Uterus (tissue), 4 donors: ENCODE measurements around the gene OR1E2. TPM values are rescaled to one million over a fixed set of nuclear protein-coding genes. Genes with fewer than 3 reads are reported as not detected.
"Not testable (repeated sequence)": the region's sequence is repeated elsewhere in the genome, so short reads cannot be mapped to it uniquely, and the experiment has no call there.

Experiments
- DNase-seq, 2 donors: peaks; one replicate each; pipeline ENCODE4 v3.0.0-alpha.2; 2019 to 2020
- H3K27ac ChIP-seq, 2 donors: fragments of 200-600 bp; sonication (generic); 1 replicate in 1 of 2; 2 replicates in 1 of 2; pipeline ENCODE4 v1.5.1; 2016 to 2018
- H3K27me3 ChIP-seq, 2 donors: fragments of 200-600 bp; sonication (generic); one replicate each; pipeline ENCODE4 v1.5.1; 2018 to 2019; ENCODE audit warnings: control low read depth in 1 of 2
- H3K36me3 ChIP-seq, 2 donors: fragments of 200-600 bp; sonication (generic); one replicate each; pipeline ENCODE4 v1.5.1; 2019; ENCODE audit warnings: control low read depth in 1 of 2
- H3K4me1 ChIP-seq, 2 donors: fragments of 200-600 bp; sonication (generic); one replicate each; pipeline ENCODE4 v1.5.1; 2018 to 2019; ENCODE audit warnings: control low read depth in 1 of 2
- H3K4me3 ChIP-seq, 2 donors: fragments of 200-600 bp; sonication (generic); 1 replicate in 1 of 2; 2 replicates in 1 of 2; pipeline ENCODE4 v1.5.1; 2018 to 2019; ENCODE audit warnings: mild to moderate bottlenecking in 1 of 2
- H3K9me3 ChIP-seq, 2 donors: fragments of 200-600 bp; sonication (generic); one replicate each; pipeline ENCODE4 v1.5.1; 2019; ENCODE audit warnings: control low read depth in 1 of 2
- POLR2A ChIP-seq, 2 donors: fragments of 450-650 bp; IDR thresholded peaks; one replicate each; pipeline ENCODE4 v1.6.1; 2016; ENCODE audit warnings: antibody characterized with exemption in 2 of 2, mild to moderate bottlenecking in 1 of 2, moderate library complexity in 1 of 2
- intact Hi-C: fragments of 100-400 bp; cut with DNase I; formaldehyde crosslinking; loops from one replicate; pipeline ENCODE4 v1.15.1; 2023; ENCODE audit warnings: low total_unique reads
- total RNA-seq, 4 donors: library from RNA; depleted of rRNA in 3 of 4; stranded (reverse); fragments of >200 nt in 3 of 4; gene quantifications; one replicate each; pipeline versions ENCODE4 v1.1.0 to v1.2.4, GENCODE V29; 2014 to 2023
- TF ChIP-seq, protein P1 (sequence below), 4 experiments: fragments of 200-600 bp in 2 of 4; fragments of 450-650 bp in 2 of 4; sonication (generic) in 2 of 4; IDR thresholded peaks; one replicate each; pipeline ENCODE4 v1.5.1; 2016 to 2019; ENCODE audit warnings: antibody characterized with exemption in 4 of 4, mild to moderate bottlenecking in 2 of 4, moderate library complexity in 1 of 4
- donor health status: DM: yes; HTN: yes; CAD: no.

OR1E2 gene
- total RNA-seq, 4 donors from 2014 or later, result 4.6 TPM; not detected in 3

GRCh38 chr17:3447625-3448024 lies 14.0 kb upstream of the OR1E2 start:
- Histone ChIP-seq H3K4me3 (no peak overlapping the region), H3K27me3 (no peaks in the 10 kb centered on the region), H3K4me1 (no peaks in the 10 kb centered on the region), H3K9me3 (no peaks in the 10 kb centered on the region), H3K27ac (no peak overlapping the region), H3K36me3 (no peaks in the 10 kb centered on the region)
- TF ChIP-seq, protein P1, sequence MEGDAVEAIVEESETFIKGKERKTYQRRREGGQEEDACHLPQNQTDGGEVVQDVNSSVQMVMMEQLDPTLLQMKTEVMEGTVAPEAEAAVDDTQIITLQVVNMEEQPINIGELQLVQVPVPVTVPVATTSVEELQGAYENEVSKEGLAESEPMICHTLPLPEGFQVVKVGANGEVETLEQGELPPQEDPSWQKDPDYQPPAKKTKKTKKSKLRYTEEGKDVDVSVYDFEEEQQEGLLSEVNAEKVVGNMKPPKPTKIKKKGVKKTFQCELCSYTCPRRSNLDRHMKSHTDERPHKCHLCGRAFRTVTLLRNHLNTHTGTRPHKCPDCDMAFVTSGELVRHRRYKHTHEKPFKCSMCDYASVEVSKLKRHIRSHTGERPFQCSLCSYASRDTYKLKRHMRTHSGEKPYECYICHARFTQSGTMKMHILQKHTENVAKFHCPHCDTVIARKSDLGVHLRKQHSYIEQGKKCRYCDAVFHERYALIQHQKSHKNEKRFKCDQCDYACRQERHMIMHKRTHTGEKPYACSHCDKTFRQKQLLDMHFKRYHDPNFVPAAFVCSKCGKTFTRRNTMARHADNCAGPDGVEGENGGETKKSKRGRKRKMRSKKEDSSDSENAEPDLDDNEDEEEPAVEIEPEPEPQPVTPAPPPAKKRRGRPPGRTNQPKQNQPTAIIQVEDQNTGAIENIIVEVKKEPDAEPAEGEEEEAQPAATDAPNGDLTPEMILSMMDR (IDR thresholded peaks at IDR 0.05), result no peak
- TF ChIP-seq POLR2A (IDR thresholded peaks at IDR 0.05), result no peak
- intact Hi-C loops, result no loop called here
- no peak for DNase-seq

- H3K4me1 ChIP-seq, result no peaks in the 10 kb centered on the region
- H3K27ac ChIP-seq, result no peak overlapping the region
- no peak for TF ChIP-seq POLR2A (IDR thresholded peaks at IDR 0.05)
- TF ChIP-seq, protein P1 (IDR thresholded peaks at IDR 0.05), result no peak
- intact Hi-C loops, result no loop called here
- DNase-seq, result no peak
- no peaks in the 10 kb centered on the region for H3K9me3 ChIP-seq
- H3K36me3 ChIP-seq, result no peaks in the 10 kb centered on the region
- no peaks in the 10 kb centered on the region for H3K27me3 ChIP-seq
- no peak overlapping the region for H3K4me3 ChIP-seq
Measured at GRCh38 chr17:3440451-3440850, 6.8 kb upstream of the OR1E2 start.

DNA sequence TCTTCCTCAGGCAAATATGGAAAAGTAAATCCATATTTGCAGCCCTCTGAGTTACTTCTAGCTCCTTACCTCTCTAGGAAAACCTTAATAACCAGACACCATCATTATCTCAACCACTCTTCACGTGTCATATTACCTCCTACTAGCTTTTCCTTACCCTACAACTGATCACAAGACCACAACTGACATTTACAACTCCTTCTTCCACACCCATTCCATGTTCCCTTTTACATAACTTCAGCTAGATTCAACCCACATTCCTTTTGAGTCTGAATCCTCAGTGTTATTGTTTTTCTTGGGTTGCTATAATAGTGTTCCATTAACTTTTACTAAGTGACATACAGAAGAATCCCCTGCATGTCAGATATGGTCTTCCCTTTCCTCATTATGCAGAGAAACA lies 4.7 kb upstream of the OR1E2 start:
- TF ChIP-seq, protein P1 (IDR thresholded peaks at IDR 0.05), result no peak
- TF ChIP-seq POLR2A (IDR thresholded peaks at IDR 0.05), result no peak
- Histone ChIP-seq H3K27ac (no peak overlapping the region), H3K36me3 (no peaks in the 10 kb centered on the region), H3K4me3 (no peak overlapping the region), H3K27me3 (no peaks in the 10 kb centered on the region), H3K4me1 (no peaks in the 10 kb centered on the region), H3K9me3 (no peaks in the 10 kb centered on the region)
- intact Hi-C loops, result no loop called here
- DNase-seq, result no peak

- H3K4me1 ChIP-seq, H3K27ac ChIP-seq, H3K4me3 ChIP-seq, H3K27me3 ChIP-seq, H3K9me3 ChIP-seq, H3K36me3 ChIP-seq, DNase-seq, intact Hi-C loops: not testable (repeated sequence)
Measured at GRCh38 chr17:3433215-3433614, 426 bp downstream of the OR1E2 start.

GRCh38 chr17:3418222-3418621 lies 15.4 kb downstream of the OR1E2 start:
- H3K4me1 ChIP-seq, result no peaks in the 10 kb centered on the region
- no peaks in the 10 kb centered on the region for H3K36me3 ChIP-seq
- H3K9me3 ChIP-seq, result no peaks in the 10 kb centered on the region
- H3K27me3 ChIP-seq, result no peaks in the 10 kb centered on the region
- intact Hi-C loops, result no loop called here
- DNase-seq, result no peak
- no peak overlapping the region for H3K27ac ChIP-seq
- TF ChIP-seq, protein P1 (IDR thresholded peaks at IDR 0.05), result no peak
- no peak for TF ChIP-seq POLR2A (IDR thresholded peaks at IDR 0.05)
- no peak overlapping the region for H3K4me3 ChIP-seq

DNA sequence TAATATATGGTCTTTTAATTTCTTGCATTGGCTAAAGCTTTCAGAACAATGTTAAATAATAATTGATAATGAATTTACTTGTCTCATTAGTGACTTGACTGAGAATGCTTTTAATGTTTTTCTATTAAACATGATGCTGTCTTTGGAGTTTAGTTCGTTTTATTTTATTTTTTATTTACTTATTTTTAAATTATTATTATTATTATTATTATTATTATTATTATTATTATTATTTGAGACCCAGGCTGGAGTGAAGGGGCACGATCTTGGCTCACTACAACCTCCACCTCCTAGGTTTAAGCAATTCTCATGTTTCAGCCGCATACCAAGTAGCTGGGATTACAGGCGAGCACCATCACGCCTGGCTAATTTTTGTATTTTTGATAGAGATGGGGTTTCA lies 18.0 kb downstream of the OR1E2 start:
- H3K27ac ChIP-seq, result no peak overlapping the region
- H3K9me3 ChIP-seq, result no peaks in the 10 kb centered on the region
- no peaks in the 10 kb centered on the region for H3K27me3 ChIP-seq
- no peak for DNase-seq
- TF ChIP-seq, protein P1 (IDR thresholded peaks at IDR 0.05), result no peak
- intact Hi-C loops, result no loop called here
- H3K36me3 ChIP-seq, result no peaks in the 10 kb centered on the region
- H3K4me3 ChIP-seq, result no peak overlapping the region
- H3K4me1 ChIP-seq, result no peaks in the 10 kb centered on the region

DNA sequence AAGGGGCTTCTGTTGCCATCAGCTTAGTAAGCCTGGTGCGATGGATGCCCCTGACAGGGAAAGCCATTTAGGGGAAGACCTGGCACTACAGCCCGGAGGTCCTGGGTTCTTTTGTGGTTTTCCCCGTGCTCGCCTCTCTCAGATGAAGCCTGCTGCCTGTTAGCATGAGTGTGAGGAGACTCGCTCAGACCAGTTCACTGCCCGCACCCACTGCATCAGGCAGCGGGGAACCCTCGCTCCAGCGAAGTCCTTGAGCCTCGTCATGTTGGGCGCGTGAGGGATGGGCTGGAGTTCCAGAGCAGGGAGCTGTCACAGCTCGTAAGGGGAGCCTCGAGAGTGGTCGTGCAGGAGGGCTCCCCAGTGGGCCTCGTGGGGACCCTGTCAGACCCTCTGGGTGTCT lies 21.4 kb downstream of the OR1E2 start:
- H3K4me1 ChIP-seq, H3K27ac ChIP-seq, H3K27me3 ChIP-seq, DNase-seq, H3K9me3 ChIP-seq, H3K4me3 ChIP-seq, intact Hi-C loops, H3K36me3 ChIP-seq: not testable (repeated sequence)
